ENCODE measurements around the gene SLC22A13.
"Not testable (repeated sequence)": the region's sequence is repeated elsewhere in the genome, so short reads cannot be mapped to it uniquely, and the experiment has no call there.

SLC22A13 gene

DNA sequence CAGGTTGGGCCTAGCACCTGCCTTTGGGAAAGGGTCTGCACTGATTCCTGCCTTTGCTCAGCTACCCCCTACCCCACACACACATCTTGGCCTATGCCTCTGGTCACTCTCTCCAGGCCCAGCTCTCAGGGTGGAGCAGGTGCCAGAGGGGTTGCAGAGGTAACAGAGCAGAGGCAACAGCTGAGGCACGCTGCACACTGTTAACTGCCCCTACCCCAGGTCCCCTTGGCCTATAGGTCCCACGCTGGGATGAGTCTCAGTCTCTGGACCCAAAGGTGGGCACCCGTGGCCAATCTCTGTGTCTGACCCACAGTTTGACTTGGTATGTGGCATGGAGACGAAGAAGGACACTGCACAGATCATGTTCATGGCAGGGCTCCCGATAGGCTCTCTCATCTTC lies 41.3 kb downstream of the SLC22A13 start:
- DNase-seq (ENCODE audit: low spot score) = no peak

GRCh38 chr3:38307599-38307998 lies 42.0 kb downstream of the SLC22A13 start:
- no peak for DNase-seq (ENCODE audit: low spot score)

GRCh38 chr3:38308456-38308855 lies 42.8 kb downstream of the SLC22A13 start:
- no peak for DNase-seq (ENCODE audit: low spot score)

DNA sequence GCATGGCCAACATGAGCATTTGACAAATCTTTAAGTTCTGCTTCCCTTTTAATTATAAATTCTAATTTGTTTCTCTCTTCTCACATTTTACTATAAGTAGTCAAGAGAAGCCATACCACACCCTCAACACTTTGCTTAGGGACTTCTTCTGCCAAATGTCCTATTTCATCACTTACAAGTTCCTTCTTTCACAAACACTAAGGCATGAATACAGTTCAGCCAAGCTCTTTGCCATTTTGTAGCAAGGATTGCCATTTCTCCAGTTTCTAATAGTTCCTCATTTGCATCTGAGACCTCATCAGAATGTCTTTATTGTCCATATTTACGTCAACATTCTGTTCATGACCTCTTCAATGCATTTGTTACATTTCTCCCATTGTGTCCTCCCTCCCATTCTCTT lies 45.9 kb downstream of the SLC22A13 start:
- no peak for DNase-seq (ENCODE audit: low spot score)

- DNase-seq (ENCODE audit: low spot score) = no peak
Measured at GRCh38 chr3:38311941-38312340, 46.3 kb downstream of the SLC22A13 start.

DNA sequence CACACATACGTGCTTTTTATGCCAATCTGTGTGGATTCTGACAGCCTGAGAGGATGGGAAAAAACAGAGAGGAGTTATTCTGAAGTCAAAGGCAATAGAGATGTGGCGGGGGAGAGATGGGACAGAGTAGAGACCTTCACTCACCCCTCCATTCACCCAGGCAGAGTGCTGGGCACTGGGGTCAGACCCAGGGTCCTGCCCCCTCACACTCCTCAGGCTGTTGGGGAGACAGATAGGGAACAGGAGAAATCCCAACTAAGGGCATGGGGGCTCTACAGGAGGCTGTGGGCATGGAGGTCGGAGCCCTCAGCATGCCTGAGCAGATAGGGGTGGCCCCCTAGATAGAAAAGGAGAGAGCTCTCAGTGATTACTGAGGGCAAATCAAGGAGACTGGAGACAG lies 46.7 kb downstream of the SLC22A13 start:
- no peak for DNase-seq (ENCODE audit: low spot score)

- DNase-seq (ENCODE audit: low spot score) = no peak
Measured at GRCh38 chr3:38313263-38313662, 47.7 kb downstream of the SLC22A13 start.

DNA sequence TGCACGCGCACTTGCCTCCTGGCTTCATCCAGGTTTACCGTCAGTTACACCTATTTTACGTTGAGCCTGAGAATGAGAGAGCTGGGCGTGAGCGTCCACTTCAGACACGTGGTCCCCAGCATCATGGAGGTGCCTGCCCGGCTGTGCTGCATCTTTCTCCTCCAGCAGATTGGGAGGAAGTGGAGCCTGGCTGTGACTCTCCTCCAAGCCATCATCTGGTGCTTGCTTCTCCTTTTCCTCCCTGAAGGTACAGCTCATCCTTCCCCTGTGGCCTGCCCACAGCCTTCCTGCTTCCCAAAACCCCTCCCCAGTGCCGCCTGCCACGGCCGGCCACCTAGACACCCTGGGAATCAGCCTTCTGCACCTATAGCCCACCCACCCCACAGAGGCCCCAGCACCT lies 48.1 kb downstream of the SLC22A13 start:
- DNase-seq (ENCODE audit: low spot score) = no peak

GRCh38 chr3:38314112-38314763 lies 48.6 kb downstream of the SLC22A13 start:
- no peak for DNase-seq (ENCODE audit: low spot score)

GRCh38 chr3:38314764-38315487 lies 49.3 kb downstream of the SLC22A13 start:
- DNase-seq (ENCODE audit: low spot score) = no peak

DNA sequence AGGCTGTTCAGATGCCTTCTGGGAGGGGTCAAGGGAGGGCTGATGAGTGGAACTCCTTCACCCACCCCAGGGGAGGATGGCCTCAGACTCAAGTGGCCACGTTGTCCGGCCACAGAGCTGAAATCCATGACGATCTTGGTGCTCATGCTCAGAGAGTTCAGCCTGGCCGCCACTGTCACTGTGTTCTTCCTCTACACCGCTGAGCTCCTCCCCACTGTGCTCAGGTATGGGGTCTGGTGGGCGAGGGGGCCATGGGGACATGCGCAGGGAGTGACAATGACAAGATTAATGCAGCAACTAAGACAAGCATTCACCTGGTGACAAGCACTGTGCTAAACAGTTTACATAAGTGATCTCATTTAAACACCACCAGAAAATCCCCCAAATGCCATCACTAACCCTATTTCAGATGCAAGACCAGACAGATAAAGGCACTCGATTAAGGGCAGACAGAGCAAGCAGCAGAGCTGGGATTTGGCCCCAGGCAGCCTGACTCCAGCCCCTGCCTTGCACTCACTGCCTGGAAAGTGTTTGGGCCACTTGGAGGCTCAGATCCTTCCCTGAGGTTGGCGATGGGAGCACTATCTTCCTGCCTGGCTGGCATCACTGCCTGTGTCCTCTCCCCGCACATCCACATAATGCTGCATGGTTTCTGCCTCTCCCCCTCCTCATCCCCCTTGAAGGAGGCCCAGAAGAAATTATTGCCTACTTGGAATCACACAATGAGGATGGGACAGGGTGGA lies 50.0 kb downstream of the SLC22A13 start:
- no peak for DNase-seq (ENCODE audit: low spot score)

- DNase-seq (ENCODE audit: low spot score) = no peak
Measured at GRCh38 chr3:38316356-38317191, 51.0 kb downstream of the SLC22A13 start.

DNA sequence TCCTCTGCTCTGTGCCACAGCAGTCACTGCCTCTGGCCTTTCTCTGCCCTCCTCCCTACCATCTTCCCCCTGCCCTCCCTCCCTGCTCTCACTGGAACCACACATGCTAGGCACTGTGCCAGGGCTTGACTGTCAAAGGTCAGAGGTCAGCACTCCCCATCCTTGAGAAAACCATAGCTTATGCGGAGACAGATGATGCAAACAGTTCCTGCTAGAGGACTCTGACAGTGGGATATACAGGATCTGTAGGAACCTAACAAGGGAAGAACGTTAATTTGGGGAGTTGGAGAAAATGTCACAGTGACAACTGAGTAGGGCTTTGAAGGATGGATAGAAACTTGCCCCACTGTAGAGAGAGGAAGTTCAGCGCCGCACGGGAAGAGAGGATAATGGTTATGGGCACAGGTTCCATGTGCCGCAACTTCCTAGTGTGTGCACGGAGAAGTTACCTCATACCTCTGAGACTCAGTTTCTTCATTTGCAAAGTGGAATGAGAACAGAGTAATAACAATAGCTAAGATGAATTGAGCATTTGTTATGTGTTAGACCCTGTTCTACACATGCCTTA lies 51.7 kb downstream of the SLC22A13 start:
- DNase-seq (ENCODE audit: low spot score) = no peak

GRCh38 chr3:38318766-38319671 lies 53.4 kb downstream of the SLC22A13 start:
- DNase-seq (ENCODE audit: low spot score) = no peak

DNA sequence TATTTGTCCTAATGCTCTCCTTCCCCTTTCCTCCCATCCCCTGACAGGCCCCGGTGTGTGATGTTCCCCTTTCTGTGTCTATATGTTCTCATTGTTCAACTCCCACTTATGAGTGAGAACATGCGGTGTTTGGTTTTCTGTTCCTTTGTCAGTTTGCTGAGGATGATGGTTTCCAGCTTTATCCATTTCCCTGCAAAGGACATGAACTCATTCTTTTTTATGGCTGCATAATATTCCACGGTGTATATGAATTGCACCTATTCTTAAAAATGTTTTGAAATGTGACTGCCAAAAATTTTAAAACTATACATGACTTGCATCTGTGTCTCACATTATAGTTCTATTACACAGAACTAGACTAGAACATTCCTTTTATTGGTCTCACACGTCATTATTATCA lies 55.0 kb downstream of the SLC22A13 start:
- not testable (repeated sequence) for DNase-seq (ENCODE audit: low spot score)

- DNase-seq (ENCODE audit: low spot score) = no peak
Measured at GRCh38 chr3:38323060-38323459, 57.4 kb downstream of the SLC22A13 start.

GRCh38 chr3:38325256-38325655 lies 59.6 kb downstream of the SLC22A13 start:
- no peak for DNase-seq (ENCODE audit: low spot score)

DNA sequence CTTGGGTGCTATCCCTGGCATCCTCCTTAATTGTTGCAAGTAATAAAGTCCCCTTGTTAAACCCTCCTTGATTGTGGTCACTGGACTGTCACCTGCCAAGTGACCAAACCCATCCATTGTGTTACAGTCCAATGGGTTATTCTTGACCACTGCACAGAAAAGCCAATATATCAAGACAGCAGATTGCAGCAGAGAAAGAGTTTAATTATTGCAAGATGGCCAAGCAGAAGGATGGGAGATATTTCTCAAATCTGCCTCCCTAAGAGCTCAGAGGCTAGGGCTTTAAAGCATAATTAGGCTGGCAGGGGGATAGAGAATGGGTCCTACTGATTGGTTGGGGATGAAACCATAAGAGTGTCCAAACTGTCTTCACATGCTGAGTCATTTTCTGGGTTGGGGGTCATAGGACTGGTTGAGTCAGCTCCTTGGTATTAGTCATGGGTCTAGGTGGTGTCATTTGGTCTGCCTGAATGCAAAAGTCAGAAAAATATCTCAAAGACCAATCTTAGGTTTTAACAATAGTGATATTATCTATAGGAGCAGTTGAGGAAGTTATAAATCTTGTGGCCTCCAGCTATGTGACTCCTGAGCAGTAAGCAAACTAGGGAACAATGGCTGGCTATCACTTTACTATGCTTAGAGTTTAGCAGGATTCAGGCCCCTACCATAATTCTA lies 61.9 kb downstream of the SLC22A13 start:
- peak; percentile 37 for DNase-seq (ENCODE audit: low spot score)

All from SW480 (cell line).